Measurements from ENCODE around the gene ASGR1.
A peak's percentile ranks its signal among the peaks of the same experiment; 100 is the strongest.
"Not testable (repeated sequence)": the region's sequence is repeated elsewhere in the genome, so short reads cannot be mapped to it uniquely, and the experiment has no call there.

Gene ASGR1

GRCh38 chr17:7178973-7179316 is 225 bp downstream of the ASGR1 start:
- no peak overlapping the region for H3K9ac ChIP-seq (ENCODE audit: low read length)
- H3K27ac ChIP-seq (ENCODE audit: low read length) = no peak overlapping the region
- no peaks in the 10 kb centered on the region for H3K9me3 ChIP-seq (ENCODE audit: control insufficient read depth, low read depth, low read length)
- peaks cover 3% of the 10 kb centered on the region for H3K4me1 ChIP-seq (ENCODE audit: control insufficient read depth, low read depth, low read length)
- no peak overlapping the region for H3K4me3 ChIP-seq (ENCODE audit: low read length)
- H3K27me3 ChIP-seq (ENCODE audit: control insufficient read depth, insufficient read depth, low read length) = peaks cover 24% of the 10 kb centered on the region
- H3K36me3 ChIP-seq (ENCODE audit: control insufficient read depth, low read depth, low read length) = no peaks in the 10 kb centered on the region

- Histone ChIP-seq H3K4me1 (ENCODE audit: control insufficient read depth, low read depth, low read length) (peaks cover 3% of the 10 kb centered on the region), H3K27me3 (ENCODE audit: control insufficient read depth, insufficient read depth, low read length) (peaks cover 27% of the 10 kb centered on the region), H3K27ac (ENCODE audit: low read length) (no peak overlapping the region), H3K4me3 (ENCODE audit: low read length) (peak overlapping the region; percentile 79), H3K9ac (ENCODE audit: low read length) (peak overlapping the region; percentile 32), H3K9me3 (ENCODE audit: control insufficient read depth, low read depth, low read length) (no peaks in the 10 kb centered on the region), H3K36me3 (ENCODE audit: control insufficient read depth, low read depth, low read length) (no peaks in the 10 kb centered on the region)
Observed at GRCh38 chr17:7177954-7178477, 1.2 kb downstream of the ASGR1 start.

- H3K27me3 ChIP-seq (ENCODE audit: control insufficient read depth, insufficient read depth, low read length) = peaks cover 27% of the 10 kb centered on the region
- H3K9me3 ChIP-seq (ENCODE audit: control insufficient read depth, low read depth, low read length) = no peaks in the 10 kb centered on the region
- H3K9ac ChIP-seq (ENCODE audit: low read length) = peak overlapping the region; percentile 32
- H3K36me3 ChIP-seq (ENCODE audit: control insufficient read depth, low read depth, low read length) = no peaks in the 10 kb centered on the region
- H3K4me3 ChIP-seq (ENCODE audit: low read length) = peak overlapping the region; percentile 79
- peaks cover 3% of the 10 kb centered on the region for H3K4me1 ChIP-seq (ENCODE audit: control insufficient read depth, low read depth, low read length)
- no peak overlapping the region for H3K27ac ChIP-seq (ENCODE audit: low read length)
Observed at GRCh38 chr17:7177191-7177953, 1.8 kb downstream of the ASGR1 start.

- Histone ChIP-seq H3K27ac (ENCODE audit: low read length) (no peak overlapping the region), H3K4me1 (ENCODE audit: control insufficient read depth, low read depth, low read length) (peaks cover 3% of the 10 kb centered on the region), H3K36me3 (ENCODE audit: control insufficient read depth, low read depth, low read length) (no peaks in the 10 kb centered on the region), H3K4me3 (ENCODE audit: low read length) (peak overlapping the region; percentile 79), H3K27me3 (ENCODE audit: control insufficient read depth, insufficient read depth, low read length) (peaks cover 27% of the 10 kb centered on the region), H3K9me3 (ENCODE audit: control insufficient read depth, low read depth, low read length) (no peaks in the 10 kb centered on the region), H3K9ac (ENCODE audit: low read length) (no peak overlapping the region)
Observed at GRCh38 chr17:7176841-7177190, 2.4 kb downstream of the ASGR1 start.

GRCh38 chr17:7176107-7176840 is 2.9 kb downstream of the ASGR1 start:
- Histone ChIP-seq H3K36me3 (ENCODE audit: control insufficient read depth, low read depth, low read length) (no peaks in the 10 kb centered on the region), H3K9ac (ENCODE audit: low read length) (no peak overlapping the region), H3K9me3 (ENCODE audit: control insufficient read depth, low read depth, low read length) (no peaks in the 10 kb centered on the region), H3K27ac (ENCODE audit: low read length) (no peak overlapping the region), H3K4me3 (ENCODE audit: low read length) (no peak overlapping the region), H3K4me1 (ENCODE audit: control insufficient read depth, low read depth, low read length) (peaks cover 3% of the 10 kb centered on the region), H3K27me3 (ENCODE audit: control insufficient read depth, insufficient read depth, low read length) (peaks cover 27% of the 10 kb centered on the region)

GRCh38 chr17:7175330-7175733 is 3.8 kb downstream of the ASGR1 start:
- no peaks in the 10 kb centered on the region for H3K36me3 ChIP-seq (ENCODE audit: control insufficient read depth, low read depth, low read length)
- no peak overlapping the region for H3K9ac ChIP-seq (ENCODE audit: low read length)
- no peak overlapping the region for H3K27ac ChIP-seq (ENCODE audit: low read length)
- no peak overlapping the region for H3K4me3 ChIP-seq (ENCODE audit: low read length)
- peaks cover 3% of the 10 kb centered on the region for H3K4me1 ChIP-seq (ENCODE audit: control insufficient read depth, low read depth, low read length)
- H3K9me3 ChIP-seq (ENCODE audit: control insufficient read depth, low read depth, low read length) = no peaks in the 10 kb centered on the region
- H3K27me3 ChIP-seq (ENCODE audit: control insufficient read depth, insufficient read depth, low read length) = peaks cover 27% of the 10 kb centered on the region

GRCh38 chr17:7174603-7175326 is 4.4 kb downstream of the ASGR1 start:
- no peak overlapping the region for H3K4me3 ChIP-seq (ENCODE audit: low read length)
- H3K4me1 ChIP-seq (ENCODE audit: control insufficient read depth, low read depth, low read length) = peaks cover 3% of the 10 kb centered on the region
- no peaks in the 10 kb centered on the region for H3K36me3 ChIP-seq (ENCODE audit: control insufficient read depth, low read depth, low read length)
- H3K9ac ChIP-seq (ENCODE audit: low read length) = no peak overlapping the region
- H3K9me3 ChIP-seq (ENCODE audit: control insufficient read depth, low read depth, low read length) = no peaks in the 10 kb centered on the region
- H3K27me3 ChIP-seq (ENCODE audit: control insufficient read depth, insufficient read depth, low read length) = peaks cover 27% of the 10 kb centered on the region
- H3K27ac ChIP-seq (ENCODE audit: low read length) = no peak overlapping the region

- Histone ChIP-seq H3K4me3 (ENCODE audit: low read length) (peak overlapping the region; percentile 11), H3K27me3 (ENCODE audit: control insufficient read depth, insufficient read depth, low read length) (peaks cover 27% of the 10 kb centered on the region), H3K9ac (ENCODE audit: low read length) (no peak overlapping the region), H3K9me3 (ENCODE audit: control insufficient read depth, low read depth, low read length) (no peaks in the 10 kb centered on the region), H3K4me1 (ENCODE audit: control insufficient read depth, low read depth, low read length) (peaks cover 3% of the 10 kb centered on the region), H3K27ac (ENCODE audit: low read length) (no peak overlapping the region), H3K36me3 (ENCODE audit: control insufficient read depth, low read depth, low read length) (no peaks in the 10 kb centered on the region)
Observed at GRCh38 chr17:7173687-7174602, 5.2 kb downstream of the ASGR1 start.

- not testable (repeated sequence) for H3K36me3 ChIP-seq (ENCODE audit: control insufficient read depth, low read depth, low read length)
Observed at GRCh38 chr17:7172522-7173191, 6.5 kb downstream of the ASGR1 start.

GRCh38 chr17:7169565-7169908 is 9.6 kb downstream of the ASGR1 start:
- not testable (repeated sequence) for H3K4me3 ChIP-seq (ENCODE audit: low read length); H3K27ac ChIP-seq (ENCODE audit: low read length); H3K36me3 ChIP-seq (ENCODE audit: control insufficient read depth, low read depth, low read length); H3K4me1 ChIP-seq (ENCODE audit: control insufficient read depth, low read depth, low read length); H3K9me3 ChIP-seq (ENCODE audit: control insufficient read depth, low read depth, low read length); H3K27me3 ChIP-seq (ENCODE audit: control insufficient read depth, insufficient read depth, low read length); H3K9ac ChIP-seq (ENCODE audit: low read length)

More at GRCh38 chr17:7172522-7173191, 6.5 kb downstream of the ASGR1 start:
- H3K4me3 ChIP-seq (ENCODE audit: low read length); H3K9me3 ChIP-seq (ENCODE audit: control insufficient read depth, low read depth, low read length); H3K27ac ChIP-seq (ENCODE audit: low read length); H3K9ac ChIP-seq (ENCODE audit: low read length); H3K4me1 ChIP-seq (ENCODE audit: control insufficient read depth, low read depth, low read length): not testable (repeated sequence)
- H3K27me3 ChIP-seq (ENCODE audit: control insufficient read depth, insufficient read depth, low read length) = peaks cover 27% of the 10 kb centered on the region

All from iPS-18a (cell line).